ENCODE results near the gene GSDMA. TPM values are rescaled to one million over a fixed set of nuclear protein-coding genes. Genes with fewer than 3 reads are reported as not detected.

Gene GSDMA
- total RNA-seq, 2 experiments from 2014 or later: 0.15 to 0.57 TPM

GRCh38 chr17:39939106-39939505, 23.7 kb upstream of the GSDMA start:
- no peak for DNase-seq (ENCODE audit: low spot score)
- no peaks in the 10 kb centered on the region for H3K9me3 ChIP-seq (ENCODE audit: low read length)
- H3K4me2 ChIP-seq (ENCODE audit: low read length): peak overlapping the region; percentile 54
- TF ChIP-seq EZH2phosphoT487 (IDR thresholded peaks at IDR 0.05; ENCODE audit: borderline replicate concordance, low read depth, low read length) (no peak), CTCF (conservative IDR thresholded peaks at IDR 0.05; ENCODE audit: low read length) (no peak)
- no TSS peak for BruUV-seq (replicated peaks)
- peak overlapping the region; percentile 33 for H3K27ac ChIP-seq (ENCODE audit: low read depth, low read length, poor library complexity, severe bottlenecking)
- intact Hi-C loops (cut with micrococcal nuclease; ENCODE audit: unreplicated experiment): loop anchor here (1.0 kb wide), 1 partner anchor 41 kb away; the partner anchor contains the start of gene PSMD3
- no peaks in the 10 kb centered on the region for H3K36me3 ChIP-seq (ENCODE audit: insufficient read depth, low read length)
- H3K9me2 ChIP-seq (ENCODE audit: insufficient read depth, low read length): no peaks in the 10 kb centered on the region
- POLR2A ChIA-PET: interaction anchor here (0.7 kb wide), 2 partner anchors 20 to 21 kb away, joined by 3 to 6 read pairs; partner anchors contain the start of gene GSDMB
- H3K4me3 ChIP-seq (ENCODE audit: low read depth, low read length, poor library complexity, severe bottlenecking): peak overlapping the region; percentile 8
- CTCF ChIA-PET (ENCODE audit: unreplicated experiment): interaction anchor here (1.5 kb wide), 1 partner anchor 14 kb away, joined by 4 read pairs; no protein-coding TSS in a partner anchor
- no peaks in the 10 kb centered on the region for H4K20me1 ChIP-seq (ENCODE audit: insufficient read depth, low read length)
- peaks cover 24% of the 10 kb centered on the region for H3K4me1 ChIP-seq (ENCODE audit: insufficient read depth, low read length, poor library complexity, severe bottlenecking)
- H2AFZ ChIP-seq (ENCODE audit: low read length): peak overlapping the region; percentile 84; the same call in 1 of the 2 replicates
- no peaks in the 10 kb centered on the region for H3K79me2 ChIP-seq (ENCODE audit: insufficient read depth, low read depth, low read length)

- peak; percentile 85 for TF ChIP-seq CTCF (conservative IDR thresholded peaks at IDR 0.05; ENCODE audit: low read length)
- TF ChIP-seq EZH2phosphoT487 (IDR thresholded peaks at IDR 0.05; ENCODE audit: borderline replicate concordance, low read depth, low read length): no peak
- H3K27ac ChIP-seq (ENCODE audit: low read depth, low read length, poor library complexity, severe bottlenecking): peak overlapping the region; percentile 33
- no peaks in the 10 kb centered on the region for H3K79me2 ChIP-seq (ENCODE audit: insufficient read depth, low read depth, low read length)
- H3K4me3 ChIP-seq (ENCODE audit: low read depth, low read length, poor library complexity, severe bottlenecking): peak overlapping the region; percentile 8
- H3K4me2 ChIP-seq (ENCODE audit: low read length): peak overlapping the region; percentile 54
- H3K4me1 ChIP-seq (ENCODE audit: insufficient read depth, low read length, poor library complexity, severe bottlenecking): peaks cover 24% of the 10 kb centered on the region
- no peaks in the 10 kb centered on the region for H3K9me2 ChIP-seq (ENCODE audit: insufficient read depth, low read length)
- ChIA-PET POLR2A (interaction anchor here (0.7 kb wide), 1 partner anchor 19 kb away, joined by 6 read pairs; no protein-coding TSS in a partner anchor), CTCF (ENCODE audit: unreplicated experiment) (interaction anchor here (1.5 kb wide), 1 partner anchor 13 kb away, joined by 4 read pairs; no protein-coding TSS in a partner anchor)
- intact Hi-C loops (cut with micrococcal nuclease; ENCODE audit: unreplicated experiment): loop anchor here (1.0 kb wide), 1 partner anchor 40 kb away; the partner anchor contains the start of gene PSMD3
- no peaks in the 10 kb centered on the region for H3K36me3 ChIP-seq (ENCODE audit: insufficient read depth, low read length)
- H3K9me3 ChIP-seq (ENCODE audit: low read length): no peaks in the 10 kb centered on the region
- H2AFZ ChIP-seq (ENCODE audit: low read length): peak overlapping the region; percentile 84
- H4K20me1 ChIP-seq (ENCODE audit: insufficient read depth, low read length): no peaks in the 10 kb centered on the region
- peak; percentile 86 for DNase-seq (ENCODE audit: low spot score)
- no TSS peak for BruUV-seq (replicated peaks)
These were observed 23.0 kb upstream of the GSDMA start for GRCh38 chr17:39939588-39940419.

Data from OCI-LY7 (cell line).